HFFc6 (cell line): Measurements from ENCODE around the gene HEMGN. TPM values are rescaled to one million over a fixed set of nuclear protein-coding genes. Genes with fewer than 3 reads are reported as not detected.
"Not testable (repeated sequence)": the region's sequence is repeated elsewhere in the genome, so short reads cannot be mapped to it uniquely, and the experiment has no call there.

ENCODE experiments used
- DNase-seq: peaks from one replicate; pipeline ENCODE4 v3.0.0-alpha.2; 2018
- H3K27ac Mint-ChIP-seq: 2 replicates; pipeline ENCODE4 v1.8.0; 2020; ENCODE audit warnings: mild to moderate bottlenecking, mixed read lengths
- H3K27me3 Mint-ChIP-seq: 2 replicates; pipeline ENCODE4 v1.8.0; 2021; ENCODE audit warnings: mild to moderate bottlenecking, moderate library complexity, mixed read lengths; ENCODE audit not compliant: insufficient read depth
- H3K36me3 Mint-ChIP-seq: 2 replicates; pipeline ENCODE4 v1.8.0; 2021; ENCODE audit warnings: low read depth, mixed read lengths
- H3K4me1 Mint-ChIP-seq: 2 replicates; pipeline ENCODE4 v1.8.0; 2020; ENCODE audit warnings: low read depth, mixed read lengths
- H3K4me3 Mint-ChIP-seq: 2 replicates; pipeline ENCODE4 v1.8.0; 2020; ENCODE audit warnings: mild to moderate bottlenecking, moderate library complexity, mixed read lengths
- H3K9me3 Mint-ChIP-seq: 2 replicates; pipeline ENCODE4 v1.8.0; 2020; ENCODE audit warnings: mild to moderate bottlenecking, mixed read lengths
- total RNA-seq, 6 experiments: library from RNA; stranded (reverse); fragmentation: NEBNext Ultra II Directional; extraction: Animal tissue kit (Norgen Biotek cat#: 25700); gene quantifications; 2 replicates in 1 of 6; 3 replicates in 5 of 6; pipeline ENCODE4 v1.2.3, GENCODE V29; 2021
- TF ChIP-seq, protein P1 (sequence below): fragments of 200-600 bp; sonication (generic); IDR thresholded peaks from 2 replicates; pipeline ENCODE4 v1.5.0; 2021; ENCODE audit warnings: antibody characterized with exemption, mild to moderate bottlenecking

Gene HEMGN
- total RNA-seq, 6 experiments from 2014 or later, result not detected

DNA sequence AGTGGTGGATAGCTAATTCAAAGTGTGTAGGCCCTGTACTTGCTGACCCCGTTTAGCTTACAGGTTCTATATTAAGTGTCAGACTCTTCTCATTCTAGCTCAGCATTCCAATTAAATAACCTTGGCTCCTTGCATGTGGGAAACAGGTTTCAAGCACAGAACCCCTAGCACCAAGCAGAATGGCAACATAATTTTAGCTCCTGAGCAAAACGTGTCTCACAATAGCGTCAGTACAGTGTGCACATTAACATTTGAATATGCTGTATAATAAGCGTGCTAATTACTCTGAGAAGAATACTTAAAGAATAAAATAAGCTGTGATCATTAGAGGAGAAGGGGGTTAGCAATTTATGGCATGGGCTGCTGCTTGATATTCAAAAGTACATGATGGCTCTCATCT lies 24.2 kb upstream of the HEMGN start:
- TF ChIP-seq, protein P1, sequence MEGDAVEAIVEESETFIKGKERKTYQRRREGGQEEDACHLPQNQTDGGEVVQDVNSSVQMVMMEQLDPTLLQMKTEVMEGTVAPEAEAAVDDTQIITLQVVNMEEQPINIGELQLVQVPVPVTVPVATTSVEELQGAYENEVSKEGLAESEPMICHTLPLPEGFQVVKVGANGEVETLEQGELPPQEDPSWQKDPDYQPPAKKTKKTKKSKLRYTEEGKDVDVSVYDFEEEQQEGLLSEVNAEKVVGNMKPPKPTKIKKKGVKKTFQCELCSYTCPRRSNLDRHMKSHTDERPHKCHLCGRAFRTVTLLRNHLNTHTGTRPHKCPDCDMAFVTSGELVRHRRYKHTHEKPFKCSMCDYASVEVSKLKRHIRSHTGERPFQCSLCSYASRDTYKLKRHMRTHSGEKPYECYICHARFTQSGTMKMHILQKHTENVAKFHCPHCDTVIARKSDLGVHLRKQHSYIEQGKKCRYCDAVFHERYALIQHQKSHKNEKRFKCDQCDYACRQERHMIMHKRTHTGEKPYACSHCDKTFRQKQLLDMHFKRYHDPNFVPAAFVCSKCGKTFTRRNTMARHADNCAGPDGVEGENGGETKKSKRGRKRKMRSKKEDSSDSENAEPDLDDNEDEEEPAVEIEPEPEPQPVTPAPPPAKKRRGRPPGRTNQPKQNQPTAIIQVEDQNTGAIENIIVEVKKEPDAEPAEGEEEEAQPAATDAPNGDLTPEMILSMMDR, result no peak
- no peak for DNase-seq
- no peak overlapping the region for H3K27ac Mint-ChIP-seq
- no peaks in the 10 kb centered on the region for H3K9me3 Mint-ChIP-seq
- peaks cover 10% of the 10 kb centered on the region for H3K4me1 Mint-ChIP-seq
- no peaks in the 10 kb centered on the region for H3K36me3 Mint-ChIP-seq
- H3K4me3 Mint-ChIP-seq, result no peak overlapping the region
- peaks cover 21% of the 10 kb centered on the region for H3K27me3 Mint-ChIP-seq

DNA sequence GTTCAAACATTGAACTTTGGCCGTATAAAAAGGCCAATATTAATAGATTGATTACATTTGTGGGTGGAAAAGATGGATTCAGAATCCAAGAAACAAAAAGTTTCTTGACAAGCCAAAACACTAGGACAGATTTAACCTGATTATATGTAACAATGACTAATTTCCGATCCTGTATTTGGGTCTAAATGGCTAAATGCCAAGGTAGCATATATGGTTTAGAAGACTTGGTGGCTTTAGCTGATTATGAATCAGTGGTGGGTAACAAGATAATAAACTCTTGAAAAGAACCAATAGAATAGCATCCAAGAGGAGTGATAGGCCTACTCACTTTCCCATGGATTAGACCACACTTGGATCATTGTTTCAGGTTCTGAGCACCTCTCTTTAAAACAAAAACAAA lies 23.4 kb upstream of the HEMGN start:
- no peaks in the 10 kb centered on the region for H3K36me3 Mint-ChIP-seq
- no peaks in the 10 kb centered on the region for H3K9me3 Mint-ChIP-seq
- no peak for DNase-seq
- H3K4me3 Mint-ChIP-seq, result no peak overlapping the region
- H3K27me3 Mint-ChIP-seq, result peaks cover 15% of the 10 kb centered on the region
- H3K27ac Mint-ChIP-seq, result no peak overlapping the region
- H3K4me1 Mint-ChIP-seq, result peaks cover 10% of the 10 kb centered on the region
- TF ChIP-seq, protein P1, result no peak

DNA sequence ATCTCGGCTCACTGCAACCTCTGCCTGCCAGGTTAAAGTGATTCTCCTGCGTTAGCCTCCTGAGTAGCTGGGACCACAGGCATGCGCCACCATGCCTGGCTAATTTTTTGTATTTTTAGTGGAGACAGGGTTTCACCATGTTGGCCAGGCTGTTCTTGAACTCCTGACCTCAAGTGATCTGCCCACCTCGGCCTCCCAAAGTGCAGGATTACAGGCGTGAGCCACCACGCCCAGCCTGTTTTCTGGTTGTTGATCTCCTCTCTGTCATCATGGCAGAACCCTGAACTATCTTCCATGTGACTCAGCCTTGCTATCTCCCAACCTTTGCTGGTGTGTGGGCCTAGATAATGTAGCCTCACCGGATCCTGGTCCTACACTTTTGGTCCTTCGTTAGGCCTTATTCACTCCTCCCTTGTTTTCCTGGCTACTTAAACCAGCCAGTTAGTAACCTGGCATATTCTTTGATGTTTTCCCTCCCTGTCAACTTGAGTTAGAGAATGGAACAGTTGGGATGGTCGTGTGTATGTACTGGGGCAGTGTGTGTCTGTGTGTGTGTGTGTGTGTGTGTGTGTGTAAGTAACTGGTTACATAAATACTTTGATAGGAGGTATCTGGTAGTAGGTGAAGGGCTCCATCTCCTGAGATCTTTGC lies 22.8 kb upstream of the HEMGN start:
- not testable (repeated sequence) for H3K27ac Mint-ChIP-seq, H3K36me3 Mint-ChIP-seq, H3K9me3 Mint-ChIP-seq, H3K4me3 Mint-ChIP-seq, DNase-seq
- Mint-ChIP-seq H3K4me1 (peaks cover 10% of the 10 kb centered on the region), H3K27me3 (peaks cover 13% of the 10 kb centered on the region)

DNA sequence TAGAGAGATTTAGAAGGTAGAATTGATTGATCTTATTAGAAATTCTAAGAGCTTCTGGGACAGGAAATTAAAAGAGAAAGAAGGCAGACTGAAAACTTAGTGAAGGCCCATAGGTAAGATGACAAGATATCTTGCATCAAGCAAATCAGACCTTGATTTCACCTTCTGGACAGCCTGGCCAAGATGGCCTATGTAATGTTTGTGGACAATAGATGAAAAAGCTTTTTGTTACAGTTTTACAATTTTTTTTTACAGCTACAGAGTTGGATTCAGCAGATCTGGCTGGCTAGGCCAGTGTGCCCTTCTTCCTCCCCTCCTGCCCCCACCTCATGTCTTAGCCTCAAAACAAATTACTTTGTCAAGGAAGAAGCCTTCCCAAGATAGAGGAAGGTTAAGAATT lies 21.6 kb upstream of the HEMGN start:
- H3K36me3 Mint-ChIP-seq, result no peaks in the 10 kb centered on the region
- H3K9me3 Mint-ChIP-seq, result no peaks in the 10 kb centered on the region
- DNase-seq, result no peak
- H3K27me3 Mint-ChIP-seq, result peaks cover 5% of the 10 kb centered on the region
- no peak overlapping the region for H3K4me3 Mint-ChIP-seq
- H3K27ac Mint-ChIP-seq, result no peak overlapping the region
- H3K4me1 Mint-ChIP-seq, result peaks cover 10% of the 10 kb centered on the region
- TF ChIP-seq, protein P1, result no peak

DNA sequence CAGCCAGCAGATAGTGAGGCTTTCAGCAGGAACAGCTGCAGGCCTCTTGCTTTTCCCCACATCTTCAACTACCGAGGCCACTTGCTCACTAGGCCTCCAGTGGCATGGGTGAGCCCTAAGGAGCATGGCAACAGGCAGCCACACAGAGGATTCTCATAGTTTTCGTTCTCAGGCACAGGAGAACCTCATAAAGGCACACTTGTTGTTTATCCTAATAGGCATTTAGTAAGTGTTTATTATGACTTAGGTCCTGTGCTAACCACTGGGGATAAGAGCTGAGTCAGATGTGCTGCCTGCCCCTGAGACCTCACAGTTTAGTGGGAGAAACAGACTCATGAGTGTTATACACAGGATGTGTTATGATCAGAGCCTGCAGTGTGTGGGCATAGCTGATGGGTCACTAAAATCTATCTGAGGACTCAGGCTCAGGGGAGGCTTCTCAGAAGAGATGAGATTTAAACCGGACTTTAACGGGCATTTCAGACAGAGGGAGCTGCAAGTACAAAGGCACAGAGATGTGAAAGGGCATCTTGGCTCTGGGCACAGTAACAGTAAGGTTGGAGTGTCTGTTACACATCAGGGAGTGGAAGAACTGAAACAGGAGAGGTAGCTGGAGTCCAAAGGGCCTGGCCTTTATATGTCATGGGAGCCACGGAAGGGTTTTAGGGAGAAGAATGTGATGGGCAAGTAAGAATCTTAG lies 21.0 kb upstream of the HEMGN start:
- H3K27ac Mint-ChIP-seq, result peak overlapping the region; percentile 29
- no peaks in the 10 kb centered on the region for H3K9me3 Mint-ChIP-seq

DNA sequence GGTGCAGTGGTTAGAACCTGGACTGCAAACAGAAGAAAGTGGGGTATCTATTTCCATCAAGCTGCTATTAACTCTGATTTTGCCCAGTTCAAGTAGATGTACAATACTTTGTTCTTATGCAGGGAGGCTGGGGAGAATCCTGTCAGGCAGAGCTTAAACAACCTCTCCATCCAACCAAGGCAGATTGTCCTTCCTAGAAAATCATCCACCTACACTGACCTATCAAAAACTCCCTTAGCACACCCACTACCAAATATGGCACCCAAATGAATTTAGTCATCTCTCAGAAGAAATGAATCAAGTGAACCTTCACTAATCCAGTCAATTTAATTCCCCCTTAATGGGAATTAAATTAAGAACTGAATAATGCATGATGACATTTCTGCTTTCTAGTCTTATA lies 18.4 kb upstream of the HEMGN start:
- H3K36me3 Mint-ChIP-seq, result no peaks in the 10 kb centered on the region
- H3K27me3 Mint-ChIP-seq, result peaks cover 9% of the 10 kb centered on the region
- TF ChIP-seq, protein P1, result no peak
- no peak for DNase-seq
- H3K4me3 Mint-ChIP-seq, result no peak overlapping the region
- H3K4me1 Mint-ChIP-seq, result peaks cover 10% of the 10 kb centered on the region
- H3K9me3 Mint-ChIP-seq, result no peaks in the 10 kb centered on the region
- no peak overlapping the region for H3K27ac Mint-ChIP-seq

More for the DNA sequence above, 21.0 kb upstream of the HEMGN start:
- DNase-seq, result peak; percentile 15
- no peak overlapping the region for H3K4me3 Mint-ChIP-seq
- TF ChIP-seq, protein P1, result no peak
- H3K36me3 Mint-ChIP-seq, result no peaks in the 10 kb centered on the region
- peaks cover 10% of the 10 kb centered on the region for H3K4me1 Mint-ChIP-seq
- H3K27me3 Mint-ChIP-seq, result peaks cover 4% of the 10 kb centered on the region
